GM23338 (cell line): Measurements from ENCODE around the gene ACSM4. TPM values are rescaled to one million over a fixed set of nuclear protein-coding genes. Genes with fewer than 3 reads are reported as not detected.

Experiments used
- ATAC-seq: fragments of 200-7000 bp; cut with Tn5 transposase; 3 replicates; pipeline ENCODE4 v1.9.1; 2020
- DNase-seq: peaks from one replicate; pipeline ENCODE4 v3.0.0-alpha.2; 2015; ENCODE audit warnings: low spot score
- H2AFZ ChIP-seq: fragments of 200-600 bp; sonication (generic); 2 replicates; pipeline ENCODE4 v1.8.0; 2016; ENCODE audit warnings: antibody characterized with exemption, mild to moderate bottlenecking, moderate library complexity
- H3F3A ChIP-seq: fragments of 200-600 bp; sonication (generic); replicated peaks from 2 replicates; pipeline ENCODE4 v1.8.0; 2017; ENCODE audit warnings: antibody characterized with exemption, mixed run types, low read depth
- H3K27ac ChIP-seq: fragments of 200-600 bp; sonication (generic); 2 replicates; pipeline ENCODE4 v1.6.1; 2016; ENCODE audit warnings: low read depth
- H3K27me3 ChIP-seq: fragments of 200-600 bp; sonication (generic); 2 replicates; pipeline ENCODE4 v1.8.0; 2016; ENCODE audit warnings: mild to moderate bottlenecking, mixed run types, moderate library complexity; ENCODE audit not compliant: insufficient read depth
- H3K36me3 ChIP-seq: fragments of 200-600 bp; sonication (generic); 2 replicates; pipeline ENCODE4 v1.8.0; 2016; ENCODE audit warnings: mild to moderate bottlenecking; ENCODE audit not compliant: insufficient read depth
- H3K4me1 ChIP-seq: fragments of 200-600 bp; sonication (generic); 2 replicates; pipeline ENCODE4 v1.8.0; 2016; ENCODE audit warnings: mild to moderate bottlenecking, moderate library complexity; ENCODE audit not compliant: insufficient read depth
- H3K4me2 ChIP-seq: fragments of 200-600 bp; sonication (generic); 2 replicates; pipeline ENCODE4 v1.7.1; 2017; ENCODE audit warnings: mixed run types
- H3K4me3 ChIP-seq: fragments of 200-600 bp; sonication (generic); 2 replicates; pipeline ENCODE4 v1.6.1; 2016; ENCODE audit warnings: mixed run types
- H3K79me2 ChIP-seq: fragments of 200-600 bp; sonication (generic); replicated peaks from 2 replicates; pipeline ENCODE4 v1.8.0; 2017; ENCODE audit warnings: mild to moderate bottlenecking; ENCODE audit not compliant: insufficient read depth
- H3K9me2 ChIP-seq: fragments of 200-600 bp; sonication (generic); 2 replicates; pipeline ENCODE4 v1.8.0; 2017; ENCODE audit not compliant: insufficient read depth
- H4K20me1 ChIP-seq: fragments of 200-600 bp; sonication (generic); replicated peaks from 2 replicates; pipeline ENCODE4 v1.8.0; 2017; ENCODE audit warnings: mild to moderate bottlenecking; ENCODE audit not compliant: insufficient read depth
- H3K27ac Mint-ChIP-seq: 2 replicates; pipeline ENCODE4 v1.8.0; 2020; ENCODE audit warnings: inconsistent platforms, mild to moderate bottlenecking, moderate library complexity, mixed read lengths
- H3K27me3 Mint-ChIP-seq: 3 replicates; pipeline ENCODE4 v1.8.0; 2022; ENCODE audit warnings: low read depth, mild to moderate bottlenecking, moderate library complexity, mixed read lengths, inconsistent platforms; ENCODE audit not compliant: insufficient read depth, poor library complexity
- H3K36me3 Mint-ChIP-seq: 3 replicates; pipeline ENCODE4 v1.8.0; 2021; ENCODE audit warnings: low read depth, mild to moderate bottlenecking, inconsistent platforms, moderate library complexity, mixed read lengths
- H3K4me1 Mint-ChIP-seq: 3 replicates; pipeline ENCODE4 v1.8.0; 2020; ENCODE audit warnings: mild to moderate bottlenecking, inconsistent platforms, mixed read lengths
- H3K4me3 Mint-ChIP-seq: 3 replicates; pipeline ENCODE4 v1.8.0; 2021; ENCODE audit warnings: moderate library complexity, mild to moderate bottlenecking, inconsistent platforms, mixed read lengths
- H3K9me3 Mint-ChIP-seq: 3 replicates; pipeline ENCODE4 v1.8.0; 2020; ENCODE audit warnings: moderate library complexity, mild to moderate bottlenecking, inconsistent platforms, mixed read lengths
- EZH2phosphoT487 ChIP-seq: fragments of 200-600 bp; sonication (generic); IDR thresholded peaks from one replicate; pipeline ENCODE4 v1.8.1; 2018; ENCODE audit warnings: antibody characterized with exemption; ENCODE audit not compliant: unreplicated experiment
- JUNB ChIP-seq: IDR thresholded peaks from one replicate; pipeline ENCODE4 v1.6.1; 2016; ENCODE audit warnings: antibody characterized with exemption; ENCODE audit not compliant: unreplicated experiment
- NANOG ChIP-seq: IDR thresholded peaks from 2 replicates; pipeline ENCODE4 v1.6.1; 2016; ENCODE audit warnings: antibody characterized with exemption, borderline replicate concordance
- POLR2AphosphoS5 ChIP-seq: IDR thresholded peaks from 2 replicates; pipeline ENCODE4 v1.6.1; 2016; ENCODE audit warnings: antibody characterized with exemption, low read depth
- REST ChIP-seq: IDR thresholded peaks from one replicate; pipeline ENCODE4 v1.6.1; 2018; ENCODE audit warnings: antibody characterized with exemption; ENCODE audit not compliant: unreplicated experiment
- STAT1 ChIP-seq: IDR thresholded peaks from one replicate; pipeline ENCODE4 v1.6.1; 2016; ENCODE audit warnings: antibody characterized with exemption; ENCODE audit not compliant: unreplicated experiment
- ZNF114 ChIP-seq: fragments of 250-450 bp; sonication (Bioruptor Pico); IDR thresholded peaks from 2 replicates; pipeline ENCODE4 v1.5.0; 2020; ENCODE audit warnings: mild to moderate bottlenecking, moderate library complexity
- polyA plus RNA-seq: library from polyadenylated mRNA; unstranded; fragments of >200 nt; fragmentation: Nextera tagmentation; extraction: Ambion mirVana; gene quantifications from 2 replicates; pipeline ENCODE4 v1.2.1, GENCODE V29; 2016
- total RNA-seq: library from RNA; depleted of rRNA; stranded (reverse); fragments of >200 nt; shearing (Covaris generic); gene quantifications from 2 replicates; pipeline ENCODE4 v1.2.3, GENCODE V29; 2014
- TF ChIP-seq, protein P1 (sequence below): IDR thresholded peaks from 2 replicates; pipeline ENCODE4 v1.6.1; 2016; ENCODE audit warnings: antibody characterized with exemption

Gene ACSM4
- total and polyA plus RNA-seq, 2 experiments from 2014 or later, result not detected

GRCh38 chr12:7339675-7340074, 35.8 kb downstream of the ACSM4 start (continued):
- TF ChIP-seq, protein P1, sequence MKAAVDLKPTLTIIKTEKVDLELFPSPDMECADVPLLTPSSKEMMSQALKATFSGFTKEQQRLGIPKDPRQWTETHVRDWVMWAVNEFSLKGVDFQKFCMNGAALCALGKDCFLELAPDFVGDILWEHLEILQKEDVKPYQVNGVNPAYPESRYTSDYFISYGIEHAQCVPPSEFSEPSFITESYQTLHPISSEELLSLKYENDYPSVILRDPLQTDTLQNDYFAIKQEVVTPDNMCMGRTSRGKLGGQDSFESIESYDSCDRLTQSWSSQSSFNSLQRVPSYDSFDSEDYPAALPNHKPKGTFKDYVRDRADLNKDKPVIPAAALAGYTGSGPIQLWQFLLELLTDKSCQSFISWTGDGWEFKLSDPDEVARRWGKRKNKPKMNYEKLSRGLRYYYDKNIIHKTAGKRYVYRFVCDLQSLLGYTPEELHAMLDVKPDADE, result no peak
- TF ChIP-seq REST, result no peak
- no peak for TF ChIP-seq EZH2phosphoT487
- TF ChIP-seq STAT1, result no peak

DNA sequence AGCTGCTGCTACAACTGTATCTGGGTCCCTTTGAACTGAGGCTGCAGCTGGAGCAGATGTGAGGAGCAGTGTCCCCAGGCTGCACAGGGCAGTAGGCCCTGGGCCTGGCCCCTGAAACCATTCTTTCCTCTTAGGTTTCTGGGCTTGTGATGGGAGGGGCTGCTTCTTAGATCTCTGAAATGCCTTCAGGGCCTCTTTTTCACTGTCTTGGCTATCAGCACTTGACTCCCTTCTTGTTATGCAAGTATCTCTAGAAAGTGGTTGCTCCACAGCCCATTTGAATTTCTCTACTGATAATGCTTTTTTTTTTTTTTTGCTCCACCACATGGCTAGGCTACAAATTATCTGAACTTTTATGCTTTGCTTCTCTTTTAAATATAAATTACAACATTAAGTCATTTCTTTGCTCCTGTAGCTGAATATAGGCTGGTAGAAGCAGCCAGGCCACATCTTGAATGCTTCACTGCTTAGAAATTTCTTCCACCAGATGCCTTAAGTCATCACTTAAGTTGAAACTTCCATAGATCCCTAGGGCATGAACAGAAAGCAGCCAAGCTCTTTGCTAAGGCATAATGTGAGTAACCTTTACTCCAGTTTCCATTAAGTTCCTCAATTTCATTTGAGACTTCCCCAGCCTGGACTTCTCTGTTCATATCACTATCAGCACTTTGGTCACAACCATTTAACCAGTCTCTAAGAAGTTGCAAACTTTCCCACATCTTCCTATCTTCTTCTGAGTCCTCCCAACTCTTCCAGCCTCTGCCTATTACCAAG, 41.1 kb downstream of the ACSM4 start:
- H3K4me3 Mint-ChIP-seq, result no peak overlapping the region
- Histone ChIP-seq H3K79me2 (no peaks in the 10 kb centered on the region), H2AFZ (no peak overlapping the region), H3F3A (no peaks in the 10 kb centered on the region), H3K4me1 (peaks cover 4% of the 10 kb centered on the region; the same call in 1 of the 2 replicates), H4K20me1 (no peaks in the 10 kb centered on the region), H3K27me3 (no peaks in the 10 kb centered on the region), H3K27ac (no peak overlapping the region), H3K36me3 (peaks cover 24% of the 10 kb centered on the region), H3K9me2 (no peaks in the 10 kb centered on the region), H3K4me3 (no peak overlapping the region), H3K4me2 (no peak overlapping the region)
- H3K27ac Mint-ChIP-seq, result no peak overlapping the region
- peaks cover 3% of the 10 kb centered on the region for H3K27me3 Mint-ChIP-seq
- ATAC-seq (no peak), DNase-seq (no peak)
- H3K4me1 Mint-ChIP-seq, result peaks cover 3% of the 10 kb centered on the region; the same call in 2 of the 3 replicates
- peaks cover 41% of the 10 kb centered on the region for H3K9me3 Mint-ChIP-seq
- TF ChIP-seq POLR2AphosphoS5 (no peak), ZNF114 (CRISPR knock-in tag) (no peak), NANOG (no peak), JUNB (no peak)
- TF ChIP-seq, protein P1, result no peak
- peaks cover 25% of the 10 kb centered on the region for H3K36me3 Mint-ChIP-seq
